Lower leg skin (tissue), 4 donors: ENCODE data around the gene SIAH2. TPM values are rescaled to one million over a fixed set of nuclear protein-coding genes. Genes with fewer than 3 reads are reported as not detected.

Experiments
- DNase-seq, 2 donors: peaks; one replicate each; pipeline ENCODE4 v3.0.0-alpha.2; 2019; ENCODE audit warnings: low spot score in 2 of 2
- H3K4me3 ChIP-seq: fragments of 200-600 bp; sonication (generic); 2 replicates; pipeline ENCODE4 v1.5.1; 2017; ENCODE audit warnings: mild to moderate bottlenecking, low read depth; ENCODE audit not compliant: poor library complexity, severe bottlenecking
- POLR2A ChIP-seq, 2 donors: fragments of 450-650 bp; IDR thresholded peaks; one replicate each; pipeline ENCODE4 v1.6.1; 2016 to 2017; ENCODE audit warnings: antibody characterized with exemption in 2 of 2, mild to moderate bottlenecking in 1 of 2, moderate library complexity in 1 of 2
- WGBS, 2 donors: methylation state at CpG; one replicate each; pipeline ENCODE4 v1.1.5; 2018; 5-methylcytosine and 5-hydroxymethylcytosine counted together
- intact Hi-C: fragments of 100-400 bp; cut with DNase I; formaldehyde crosslinking; loops from one replicate; pipeline ENCODE4 v1.15.0; 2023; ENCODE audit warnings: low total_unique reads
- total RNA-seq, 4 donors: library from RNA; depleted of rRNA; stranded (reverse); fragments of >200 nt; gene quantifications; one replicate each; pipeline ENCODE4 v1.1.0, GENCODE V29; 2016
- TF ChIP-seq, protein P1 (sequence below), 3 donors: fragments of 450-650 bp; IDR thresholded peaks; one replicate each; pipeline ENCODE4 v1.5.1; 2016; ENCODE audit warnings: antibody characterized with exemption in 3 of 3, mild to moderate bottlenecking in 3 of 3, moderate library complexity in 2 of 3

The SIAH2 gene
- total RNA-seq, 4 donors from 2014 or later = 78.5 to 117 (median 94.6) TPM

- intact Hi-C loops = no loop called here
- H3K4me3 ChIP-seq = no peak overlapping the region
- no peak for DNase-seq
- WGBS, 2 donors = 62 to 67% methylated on average over 2 of the region's 2 CpGs
- no peak for TF ChIP-seq POLR2A (IDR thresholded peaks at IDR 0.05)
- TF ChIP-seq, protein P1, sequence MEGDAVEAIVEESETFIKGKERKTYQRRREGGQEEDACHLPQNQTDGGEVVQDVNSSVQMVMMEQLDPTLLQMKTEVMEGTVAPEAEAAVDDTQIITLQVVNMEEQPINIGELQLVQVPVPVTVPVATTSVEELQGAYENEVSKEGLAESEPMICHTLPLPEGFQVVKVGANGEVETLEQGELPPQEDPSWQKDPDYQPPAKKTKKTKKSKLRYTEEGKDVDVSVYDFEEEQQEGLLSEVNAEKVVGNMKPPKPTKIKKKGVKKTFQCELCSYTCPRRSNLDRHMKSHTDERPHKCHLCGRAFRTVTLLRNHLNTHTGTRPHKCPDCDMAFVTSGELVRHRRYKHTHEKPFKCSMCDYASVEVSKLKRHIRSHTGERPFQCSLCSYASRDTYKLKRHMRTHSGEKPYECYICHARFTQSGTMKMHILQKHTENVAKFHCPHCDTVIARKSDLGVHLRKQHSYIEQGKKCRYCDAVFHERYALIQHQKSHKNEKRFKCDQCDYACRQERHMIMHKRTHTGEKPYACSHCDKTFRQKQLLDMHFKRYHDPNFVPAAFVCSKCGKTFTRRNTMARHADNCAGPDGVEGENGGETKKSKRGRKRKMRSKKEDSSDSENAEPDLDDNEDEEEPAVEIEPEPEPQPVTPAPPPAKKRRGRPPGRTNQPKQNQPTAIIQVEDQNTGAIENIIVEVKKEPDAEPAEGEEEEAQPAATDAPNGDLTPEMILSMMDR (IDR thresholded peaks at IDR 0.05) = no peak
Observed at GRCh38 chr3:150751781-150752263, 11.1 kb downstream of the SIAH2 start.

DNA sequence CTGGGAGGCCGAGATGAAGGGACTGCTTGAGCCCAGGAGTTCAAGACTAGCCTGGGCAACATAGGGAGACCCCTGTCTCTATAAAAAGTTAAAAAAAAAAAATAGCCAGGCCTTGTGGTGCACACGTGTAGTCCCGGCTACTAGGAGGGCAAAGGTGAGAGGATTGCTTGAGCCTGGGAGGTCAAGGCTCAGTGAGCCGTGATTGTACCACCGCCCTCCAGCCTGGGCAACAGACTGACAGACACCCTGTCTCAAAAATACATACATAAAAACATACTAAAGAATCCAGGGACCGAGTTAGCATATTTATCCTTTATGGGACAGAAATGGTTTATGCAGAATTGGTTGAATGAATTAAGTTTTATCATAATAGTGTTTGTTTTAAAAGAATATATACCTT, 13.7 kb downstream of the SIAH2 start:
- H3K4me3 ChIP-seq = no peak overlapping the region
- TF ChIP-seq, protein P1 (IDR thresholded peaks at IDR 0.05) = no peak
- TF ChIP-seq POLR2A (IDR thresholded peaks at IDR 0.05) = no peak
- 88 to 90% methylated on average over 6 of the region's 6 CpGs for WGBS, 2 donors
- intact Hi-C loops = no loop called here
- no peak for DNase-seq

DNA sequence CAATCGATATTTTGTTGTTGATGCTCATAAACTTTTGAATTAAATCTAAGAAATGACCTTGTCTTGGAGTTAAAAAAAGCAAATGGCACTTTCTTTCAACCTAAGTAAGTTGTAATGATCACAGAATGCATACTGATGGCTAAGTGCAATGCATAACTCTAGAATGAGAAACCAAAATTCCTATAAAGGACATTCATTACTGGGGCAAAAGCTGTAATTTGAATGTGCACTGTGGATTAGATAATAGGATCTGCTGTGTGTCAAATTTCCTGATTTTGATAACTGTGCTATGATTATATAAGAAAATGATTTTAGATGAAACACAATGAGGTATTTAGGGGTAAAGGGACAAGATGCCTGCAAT, 14.3 kb downstream of the SIAH2 start:
- no peak for DNase-seq
- H3K4me3 ChIP-seq = no peak overlapping the region
- no peak for TF ChIP-seq POLR2A (IDR thresholded peaks at IDR 0.05)
- TF ChIP-seq, protein P1 (IDR thresholded peaks at IDR 0.05) = no peak
- intact Hi-C loops = no loop called here
- 70 to 72% methylated on average over 1 of the region's 1 CpG for WGBS, 2 donors

GRCh38 chr3:150747886-150748683, 14.9 kb downstream of the SIAH2 start:
- no peak for DNase-seq
- no peak for TF ChIP-seq POLR2A (IDR thresholded peaks at IDR 0.05)
- TF ChIP-seq, protein P1 (IDR thresholded peaks at IDR 0.05) = no peak
- intact Hi-C loops = no loop called here
- 77 to 90% methylated on average over 5 of the region's 5 CpGs for WGBS, 2 donors
- H3K4me3 ChIP-seq = no peak overlapping the region

DNA sequence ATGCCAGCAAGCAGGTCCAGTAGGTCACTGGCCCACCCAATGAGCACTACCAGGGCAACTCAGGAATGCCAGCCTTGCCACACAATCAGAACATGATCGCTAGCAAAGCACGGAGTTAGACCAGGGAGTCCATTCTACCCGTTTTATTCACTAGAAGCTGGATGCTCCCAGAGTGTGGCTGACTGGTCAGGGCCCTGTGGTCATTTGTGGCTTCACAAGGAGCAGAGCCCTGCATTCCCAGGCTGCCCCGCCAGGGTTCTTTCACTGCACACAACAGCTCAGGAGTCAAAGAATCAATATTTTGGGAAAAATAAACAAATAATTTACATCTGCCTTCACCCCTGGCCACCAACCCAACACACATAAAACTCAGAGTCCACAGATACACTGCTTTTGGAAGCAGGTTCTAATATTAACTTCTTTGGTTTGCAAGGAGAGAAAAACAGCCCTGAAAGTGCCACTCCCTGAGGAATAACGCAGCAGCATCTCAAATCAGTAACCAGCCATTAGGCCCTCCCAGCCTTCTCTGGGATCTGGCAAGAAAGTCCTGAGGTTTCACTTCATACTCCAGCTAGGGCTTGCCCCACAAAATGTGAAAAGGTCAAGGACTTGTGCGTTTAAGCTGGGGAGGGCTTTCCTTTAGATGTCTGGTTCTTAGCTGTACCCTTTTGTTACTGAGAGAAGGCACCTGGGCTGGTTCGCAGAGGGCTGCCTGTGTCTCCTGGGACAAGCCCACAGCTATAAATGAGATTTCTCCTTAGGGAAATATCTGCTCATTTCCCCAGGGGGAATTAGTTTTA, 16.0 kb downstream of the SIAH2 start:
- no peak for DNase-seq
- intact Hi-C loops = no loop called here
- no peak overlapping the region for H3K4me3 ChIP-seq
- 74 to 84% methylated on average over 6 to 7 of the region's 7 CpGs for WGBS, 2 donors
- TF ChIP-seq POLR2A (IDR thresholded peaks at IDR 0.05) = no peak
- TF ChIP-seq, protein P1 (IDR thresholded peaks at IDR 0.05) = no peak
